HL-60 (cell line): ENCODE results near the gene MTX3.

Source experiments
- DNase-seq, 2 experiments: peaks; one replicate each; pipeline ENCODE4 v3.0.0-alpha.2; 2010 to 2020; ENCODE audit warnings: low read depth in 1 of 2, low spot score in 1 of 2
- H3K27ac ChIP-seq: fragments of 250-450 bp; sonication (Bioruptor Pico); replicated peaks from 2 replicates; pipeline ENCODE4 v1.5.1; 2020; ENCODE audit warnings: mild to moderate bottlenecking, moderate library complexity
- H3K27me3 ChIP-seq: fragments of 250-450 bp; sonication (Bioruptor Pico); 2 replicates; pipeline ENCODE4 v1.5.1; 2021; ENCODE audit warnings: mild to moderate bottlenecking, moderate library complexity; ENCODE audit not compliant: insufficient read depth, poor library complexity, severe bottlenecking
- H3K4me3 ChIP-seq: replicated peaks from 2 replicates; pipeline ENCODE4 v1.5.1; 2011; ENCODE audit warnings: mild to moderate bottlenecking, control low read depth, low read length; ENCODE audit not compliant: insufficient read depth
- GABPA ChIP-seq: IDR thresholded peaks from 2 replicates; pipeline ENCODE4 v1.6.1; 2012; ENCODE audit warnings: low read depth
- POLR2AphosphoS5 ChIP-seq: IDR thresholded peaks from 2 replicates; pipeline ENCODE4 v1.6.1; 2012; ENCODE audit warnings: low read depth
- REST ChIP-seq: IDR thresholded peaks from 2 replicates; pipeline ENCODE4 v1.6.1; 2012; ENCODE audit warnings: low read depth; ENCODE audit not compliant: insufficient replicate concordance
- SPI1 ChIP-seq: IDR thresholded peaks from 2 replicates; pipeline ENCODE4 v1.6.1; 2012; ENCODE audit warnings: low read depth, mild to moderate bottlenecking, borderline replicate concordance
- TF ChIP-seq, protein P1 (sequence below): IDR thresholded peaks from one replicate; pipeline ENCODE4 v1.5.1; 2011; ENCODE audit warnings: low read length, control low read depth, inconsistent platforms; ENCODE audit not compliant: insufficient read depth

The MTX3 gene

GRCh38 chr5:80002677-80003076, 11.6 kb upstream of the MTX3 start:
- no peak for DNase-seq
- TF ChIP-seq POLR2AphosphoS5, result no peak
- no peak overlapping the region for H3K27ac ChIP-seq
- H3K4me3 ChIP-seq, result no peak overlapping the region
- no peaks in the 10 kb centered on the region for H3K27me3 ChIP-seq

DNA sequence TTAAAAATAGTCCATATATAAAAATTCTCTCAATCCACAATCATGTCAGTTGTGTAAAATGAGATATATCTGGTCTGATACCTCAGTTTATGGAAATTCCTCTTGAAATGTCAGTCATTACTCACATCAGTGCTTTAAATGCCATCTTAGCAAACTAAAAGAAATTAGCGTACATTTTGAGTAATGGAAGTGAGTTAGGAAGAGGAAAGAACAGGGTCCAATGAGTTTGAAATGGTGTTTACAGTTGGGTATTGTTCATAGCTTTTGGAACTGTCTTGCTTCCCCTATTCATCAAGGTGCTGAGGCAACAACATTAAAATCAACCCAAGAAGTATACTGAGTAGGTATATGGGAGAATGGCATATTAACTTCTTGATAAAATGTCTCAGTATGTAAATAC, 8.7 kb upstream of the MTX3 start:
- H3K27ac ChIP-seq, result no peak overlapping the region
- DNase-seq, result no peak
- TF ChIP-seq SPI1 (no peak), GABPA (no peak), REST (no peak), POLR2AphosphoS5 (no peak)
- TF ChIP-seq, protein P1, sequence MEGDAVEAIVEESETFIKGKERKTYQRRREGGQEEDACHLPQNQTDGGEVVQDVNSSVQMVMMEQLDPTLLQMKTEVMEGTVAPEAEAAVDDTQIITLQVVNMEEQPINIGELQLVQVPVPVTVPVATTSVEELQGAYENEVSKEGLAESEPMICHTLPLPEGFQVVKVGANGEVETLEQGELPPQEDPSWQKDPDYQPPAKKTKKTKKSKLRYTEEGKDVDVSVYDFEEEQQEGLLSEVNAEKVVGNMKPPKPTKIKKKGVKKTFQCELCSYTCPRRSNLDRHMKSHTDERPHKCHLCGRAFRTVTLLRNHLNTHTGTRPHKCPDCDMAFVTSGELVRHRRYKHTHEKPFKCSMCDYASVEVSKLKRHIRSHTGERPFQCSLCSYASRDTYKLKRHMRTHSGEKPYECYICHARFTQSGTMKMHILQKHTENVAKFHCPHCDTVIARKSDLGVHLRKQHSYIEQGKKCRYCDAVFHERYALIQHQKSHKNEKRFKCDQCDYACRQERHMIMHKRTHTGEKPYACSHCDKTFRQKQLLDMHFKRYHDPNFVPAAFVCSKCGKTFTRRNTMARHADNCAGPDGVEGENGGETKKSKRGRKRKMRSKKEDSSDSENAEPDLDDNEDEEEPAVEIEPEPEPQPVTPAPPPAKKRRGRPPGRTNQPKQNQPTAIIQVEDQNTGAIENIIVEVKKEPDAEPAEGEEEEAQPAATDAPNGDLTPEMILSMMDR, result no peak
- H3K27me3 ChIP-seq, result no peaks in the 10 kb centered on the region
- no peak overlapping the region for H3K4me3 ChIP-seq

DNA sequence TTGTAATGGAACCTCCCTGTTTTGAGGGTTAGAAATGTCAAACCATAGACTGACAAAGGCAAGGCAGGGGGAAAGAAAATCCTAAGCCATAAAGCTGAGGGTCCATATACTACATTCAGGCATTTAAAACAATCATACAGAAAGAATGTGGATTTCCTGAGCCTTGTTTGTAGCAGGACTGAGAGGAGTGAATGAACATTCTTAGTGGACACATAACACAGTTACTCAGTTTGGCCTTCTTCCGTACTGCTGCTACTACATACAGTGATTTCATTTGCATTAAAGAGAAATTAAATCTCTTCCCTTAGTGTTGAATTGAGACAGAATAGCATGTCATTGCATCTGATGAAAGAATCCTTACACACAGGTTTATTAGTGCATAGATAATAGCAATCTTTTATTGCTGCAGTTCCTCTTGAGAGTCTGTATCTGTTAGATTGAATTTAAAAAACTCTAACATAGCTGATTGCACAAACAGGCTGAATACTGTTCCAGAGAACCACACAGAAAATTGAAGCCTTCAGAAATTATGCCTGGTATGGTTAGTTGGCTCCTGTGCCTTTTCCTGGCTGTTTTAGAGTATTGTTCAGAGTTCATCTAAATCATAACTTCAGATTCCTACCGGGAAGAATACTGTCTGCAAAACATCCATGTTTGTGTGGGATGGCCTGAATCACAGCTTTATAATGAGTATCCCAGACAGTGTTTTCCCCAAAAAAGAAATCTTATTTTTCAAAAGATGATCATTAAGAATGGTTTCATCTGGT, 2.0 kb upstream of the MTX3 start:
- TF ChIP-seq POLR2AphosphoS5 (no peak), REST (no peak), GABPA (no peak), SPI1 (no peak)
- TF ChIP-seq, protein P1, result no peak
- H3K27me3 ChIP-seq, result no peaks in the 10 kb centered on the region
- H3K4me3 ChIP-seq, result no peak overlapping the region
- no peak for DNase-seq
- no peak overlapping the region for H3K27ac ChIP-seq

DNA sequence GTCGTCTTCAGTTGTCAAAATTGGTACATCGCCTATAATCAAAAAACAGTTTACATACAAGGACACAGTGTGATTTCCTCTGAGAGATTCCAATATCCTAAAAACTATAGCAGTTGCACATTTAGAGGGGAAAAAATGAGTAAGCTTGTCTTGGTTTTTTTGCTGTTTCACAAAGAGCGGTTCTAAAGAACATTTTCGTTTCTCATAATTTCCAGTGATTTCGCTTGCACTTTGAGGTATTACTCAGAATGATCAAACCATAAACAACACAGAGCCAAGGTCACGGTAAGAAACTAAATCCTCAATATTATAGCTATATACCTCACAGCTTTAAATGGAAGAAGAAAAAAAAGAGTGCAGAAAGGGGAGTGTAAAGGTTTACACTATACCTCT, 861 bp downstream of the MTX3 start:
- no peak for TF ChIP-seq POLR2AphosphoS5
- TF ChIP-seq, protein P1, result no peak
- no peak for TF ChIP-seq GABPA
- TF ChIP-seq REST, result no peak
- TF ChIP-seq SPI1, result no peak
- Histone ChIP-seq H3K27ac (no peak overlapping the region), H3K27me3 (no peaks in the 10 kb centered on the region), H3K4me3 (no peak overlapping the region)
- DNase-seq, result no peak
